Measurements from ENCODE around the gene C2orf68. TPM values are rescaled to one million over a fixed set of nuclear protein-coding genes. Genes with fewer than 3 reads are reported as not detected.
A peak's percentile ranks its signal among the peaks of the same experiment; 100 is the strongest.
"Not testable (repeated sequence)": the region's sequence is repeated elsewhere in the genome, so short reads cannot be mapped to it uniquely, and the experiment has no call there.

C2orf68 gene
- total and polyA plus RNA-seq, 2 of the 8 experiments (the other 6 are each of a cell fraction or from before 2014, with no cell fraction given): 46.3 to 49.4 TPM

DNA sequence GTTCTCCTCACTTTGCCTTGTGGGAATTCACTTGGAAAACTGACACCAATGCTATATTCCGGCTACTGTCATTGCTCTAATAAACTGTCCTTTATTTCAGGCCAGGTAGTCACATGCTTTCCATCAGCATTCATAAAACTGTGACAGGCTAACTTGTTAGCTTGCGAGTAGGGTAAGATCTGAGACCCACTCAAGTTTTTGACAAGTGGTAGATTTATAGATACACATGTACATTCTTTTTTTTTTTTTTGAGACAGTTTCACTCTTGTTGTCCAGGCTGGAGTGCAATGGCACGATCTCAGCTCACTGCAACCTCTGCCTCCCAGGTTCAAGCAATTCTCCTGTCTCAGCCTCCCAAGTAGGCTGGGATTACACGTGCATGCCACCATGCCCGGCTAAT lies 5.9 kb upstream of the C2orf68 start:
- H2BK12ac ChIP-seq (ENCODE audit: low read depth, low read length); FAIRE-seq; H3K23ac ChIP-seq (ENCODE audit: insufficient read length); H3K27ac ChIP-seq (ENCODE audit: low read depth, low read length); H3K56ac ChIP-seq (replicated peaks; ENCODE audit: insufficient read length, low read depth, low read length); H4K91ac ChIP-seq (replicated peaks; ENCODE audit: insufficient read length, low read length); H2AK5ac ChIP-seq (ENCODE audit: low read depth, low read length); H4K5ac ChIP-seq (ENCODE audit: insufficient read length, low read depth, low read length); H3K9me3 ChIP-seq (ENCODE audit: insufficient read depth in 2 of 2, low read depth in 1 of 2, low read length in 1 of 2); H3K18ac ChIP-seq (ENCODE audit: extremely low read depth, low read length); H3K14ac ChIP-seq (ENCODE audit: insufficient read length); H3K79me1 ChIP-seq (ENCODE audit: low read depth, low read length); DNase-seq (ENCODE audit: low read depth in 1 of 2, low spot score in 2 of 2); H4K8ac ChIP-seq (ENCODE audit: extremely low read depth, insufficient read depth, low read length); H3K27me3 ChIP-seq (replicated peaks in 1 of 4; ENCODE audit: control insufficient read depth in 3 of 4, extremely low read depth in 1 of 4, insufficient read depth in 3 of 4, low read length in 3 of 4); H2BK120ac ChIP-seq (replicated peaks; ENCODE audit: low read depth, low read length); H2BK5ac ChIP-seq (ENCODE audit: low read depth, low read length); H3K4ac ChIP-seq (replicated peaks; ENCODE audit: insufficient read length, low read depth, low read length); H3K23me2 ChIP-seq (ENCODE audit: low read depth, low read length); H2BK20ac ChIP-seq (ENCODE audit: low read length); H4K20me1 ChIP-seq (replicated peaks in 1 of 2; ENCODE audit: control insufficient read depth in 1 of 2, insufficient read depth in 2 of 2, low read length in 2 of 2); H2BK15ac ChIP-seq (ENCODE audit: low read length); H2AFZ ChIP-seq (ENCODE audit: low read length); H3K4me1 ChIP-seq (replicated peaks in 1 of 4; ENCODE audit: control insufficient read depth in 3 of 4, insufficient read depth in 4 of 4, low read length in 3 of 4): not testable (repeated sequence)
- H3K9ac ChIP-seq (replicated peaks in 1 of 4; ENCODE audit: extremely low read depth in 1 of 4, low read depth in 3 of 4, low read length in 3 of 4): peak overlapping the region in 1 of 4 experiments; percentile 48; a peak in 2 of 7 replicates
- ChIA-PET POLR2A (ENCODE audit: partially characterized antibody) (interaction anchor here (0.7 to 7.9 kb wide), 7 partner anchors 8 to 198 kb away, joined by 3 to 95 read pairs (median 4); partner anchors contain the start of genes MAT2A and TMEM150A), CTCF (ENCODE audit: partially characterized antibody) (interaction anchor here (2.0 kb wide), 1 partner anchor 20 kb away, joined by 5 read pairs; no protein-coding TSS in a partner anchor)
- WGBS, 2 experiments (ENCODE audit: extremely low coverage in 1 of 2, insufficient coverage in 1 of 2, insufficient read length in 1 of 2, insufficient replicate concordance in 2 of 2, low coverage in 1 of 2, low lambda C conversion rate in 2 of 2, missing lambda C conversion rate in 1 of 2): 96% methylated on average over 4 of the region's 5 CpGs; no CpG with 5 or more reads in 1 of the 2 experiments
- H3K4me2 ChIP-seq (ENCODE audit: insufficient read depth in 1 of 2, low read depth in 2 of 2, low read length in 2 of 2): peak overlapping the region; percentile 75 to 88; a peak in 3 of 4 replicates
- H3K36me3 ChIP-seq (ENCODE audit: control insufficient read depth in 2 of 4, insufficient read depth in 4 of 4, low read length in 3 of 4): peaks cover 13 to 41% (median 21%) of the 10 kb centered on the region in 4 experiments
- peak overlapping the region in 2 of 4 experiments; percentile 96 to 97; a peak in 2 of 8 replicates for H3K4me3 ChIP-seq (ENCODE audit: extremely low read depth in 1 of 4, insufficient read depth in 2 of 4, low read depth in 3 of 4, low read length in 4 of 4)
- peaks cover 11 to 33% of the 10 kb centered on the region in 2 experiments for H3K79me2 ChIP-seq (ENCODE audit: control insufficient read depth in 1 of 2, insufficient read depth in 2 of 2, low read length in 2 of 2)
